ENCODE data around the gene QSOX1.

QSOX1 gene

GRCh38 chr1:180204231-180204630 is 49.6 kb downstream of the QSOX1 start:
- H3K4me3 ChIP-seq (replicated peaks; ENCODE audit: low read depth, low read length), result no peak overlapping the region
- TF ChIP-seq, protein P1, sequence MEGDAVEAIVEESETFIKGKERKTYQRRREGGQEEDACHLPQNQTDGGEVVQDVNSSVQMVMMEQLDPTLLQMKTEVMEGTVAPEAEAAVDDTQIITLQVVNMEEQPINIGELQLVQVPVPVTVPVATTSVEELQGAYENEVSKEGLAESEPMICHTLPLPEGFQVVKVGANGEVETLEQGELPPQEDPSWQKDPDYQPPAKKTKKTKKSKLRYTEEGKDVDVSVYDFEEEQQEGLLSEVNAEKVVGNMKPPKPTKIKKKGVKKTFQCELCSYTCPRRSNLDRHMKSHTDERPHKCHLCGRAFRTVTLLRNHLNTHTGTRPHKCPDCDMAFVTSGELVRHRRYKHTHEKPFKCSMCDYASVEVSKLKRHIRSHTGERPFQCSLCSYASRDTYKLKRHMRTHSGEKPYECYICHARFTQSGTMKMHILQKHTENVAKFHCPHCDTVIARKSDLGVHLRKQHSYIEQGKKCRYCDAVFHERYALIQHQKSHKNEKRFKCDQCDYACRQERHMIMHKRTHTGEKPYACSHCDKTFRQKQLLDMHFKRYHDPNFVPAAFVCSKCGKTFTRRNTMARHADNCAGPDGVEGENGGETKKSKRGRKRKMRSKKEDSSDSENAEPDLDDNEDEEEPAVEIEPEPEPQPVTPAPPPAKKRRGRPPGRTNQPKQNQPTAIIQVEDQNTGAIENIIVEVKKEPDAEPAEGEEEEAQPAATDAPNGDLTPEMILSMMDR (IDR thresholded peaks at IDR 0.05; ENCODE audit: low read depth, low read length, missing control alignments), result no peak
- no peak for DNase-seq (ENCODE audit: extremely low read depth, low read depth)

- H3K4me3 ChIP-seq (replicated peaks; ENCODE audit: low read depth, low read length), result no peak overlapping the region
- no peak for DNase-seq (ENCODE audit: extremely low read depth, low read depth)
- TF ChIP-seq, protein P1 (IDR thresholded peaks at IDR 0.05; ENCODE audit: low read depth, low read length, missing control alignments), result no peak
Observed at GRCh38 chr1:180206581-180206980, 51.9 kb downstream of the QSOX1 start.

- TF ChIP-seq, protein P1 (IDR thresholded peaks at IDR 0.05; ENCODE audit: low read depth, low read length, missing control alignments), result no peak
- H3K4me3 ChIP-seq (replicated peaks; ENCODE audit: low read depth, low read length), result no peak overlapping the region
Observed at GRCh38 chr1:180208264-180208663, 53.6 kb downstream of the QSOX1 start.

DNA sequence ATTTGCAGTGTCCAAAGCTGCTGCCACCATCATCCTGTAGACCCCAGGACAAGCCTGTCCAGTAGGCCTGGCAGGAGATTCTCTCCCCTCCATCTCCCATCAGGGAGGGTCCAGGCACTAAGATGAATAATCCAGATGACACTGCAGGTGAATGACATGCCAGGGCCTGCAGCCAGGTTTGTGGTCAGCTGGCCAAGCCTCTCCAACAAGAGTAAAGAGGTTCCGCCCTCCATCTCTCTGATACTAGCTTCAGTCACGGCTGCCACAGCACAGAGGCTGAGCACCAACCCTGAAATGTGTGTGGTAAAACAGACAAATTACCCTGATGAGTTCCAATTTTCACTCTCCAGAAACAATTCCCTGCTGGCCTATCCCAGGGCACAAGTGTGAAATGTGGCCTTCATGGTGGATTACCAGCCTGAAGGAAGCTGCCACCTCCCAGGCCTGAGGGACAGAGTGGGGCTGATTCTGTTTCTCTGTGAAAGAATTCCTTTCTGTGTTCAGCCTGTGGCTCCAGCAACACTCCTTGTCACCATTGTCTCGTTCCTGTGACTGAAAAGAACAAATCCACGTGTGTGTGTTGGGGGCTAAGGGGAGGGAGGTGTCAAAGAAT is 55.4 kb downstream of the QSOX1 start:
- H3K4me3 ChIP-seq (replicated peaks; ENCODE audit: low read depth, low read length), result no peak overlapping the region
- no peak for DNase-seq (ENCODE audit: extremely low read depth, low read depth)
- TF ChIP-seq, protein P1 (IDR thresholded peaks at IDR 0.05; ENCODE audit: low read depth, low read length, missing control alignments), result no peak

More at GRCh38 chr1:180208264-180208663, 53.6 kb downstream of the QSOX1 start:
- DNase-seq (ENCODE audit: extremely low read depth, low read depth), result no peak

GRCh38 chr1:180211156-180211859 is 56.6 kb downstream of the QSOX1 start:
- TF ChIP-seq, protein P1 (IDR thresholded peaks at IDR 0.05; ENCODE audit: low read depth, low read length, missing control alignments), result no peak
- no peak overlapping the region for H3K4me3 ChIP-seq (replicated peaks; ENCODE audit: low read depth, low read length)
- no peak for DNase-seq (ENCODE audit: extremely low read depth, low read depth)

- no peak overlapping the region for H3K4me3 ChIP-seq (replicated peaks; ENCODE audit: low read depth, low read length)
- no peak for DNase-seq (ENCODE audit: extremely low read depth, low read depth)
- TF ChIP-seq, protein P1 (IDR thresholded peaks at IDR 0.05; ENCODE audit: low read depth, low read length, missing control alignments), result no peak
Observed at GRCh38 chr1:180211860-180212229, 57.2 kb downstream of the QSOX1 start.

Measured in HFF-Myc (cell line).